Measurements from ENCODE around the gene PM20D1.

DNA sequence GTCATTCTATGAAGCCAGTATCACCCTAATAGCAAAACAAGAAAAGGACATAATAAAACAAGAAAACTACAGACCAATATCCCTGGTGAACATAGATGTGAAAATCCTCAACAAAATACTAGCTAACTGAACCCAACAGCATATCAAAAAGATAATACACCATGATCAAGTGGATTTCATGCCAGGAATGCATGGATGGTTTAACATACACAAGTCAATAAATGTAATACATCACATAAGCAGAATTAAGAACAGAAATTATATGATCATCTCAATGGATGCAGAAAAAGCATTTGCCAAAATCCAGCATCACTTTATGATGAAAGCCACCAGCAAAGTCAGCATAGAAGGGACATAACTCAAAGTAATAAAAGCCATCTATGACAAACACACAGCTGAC lies 6.5 kb upstream of the PM20D1 start:
- TF ChIP-seq, protein P1, sequence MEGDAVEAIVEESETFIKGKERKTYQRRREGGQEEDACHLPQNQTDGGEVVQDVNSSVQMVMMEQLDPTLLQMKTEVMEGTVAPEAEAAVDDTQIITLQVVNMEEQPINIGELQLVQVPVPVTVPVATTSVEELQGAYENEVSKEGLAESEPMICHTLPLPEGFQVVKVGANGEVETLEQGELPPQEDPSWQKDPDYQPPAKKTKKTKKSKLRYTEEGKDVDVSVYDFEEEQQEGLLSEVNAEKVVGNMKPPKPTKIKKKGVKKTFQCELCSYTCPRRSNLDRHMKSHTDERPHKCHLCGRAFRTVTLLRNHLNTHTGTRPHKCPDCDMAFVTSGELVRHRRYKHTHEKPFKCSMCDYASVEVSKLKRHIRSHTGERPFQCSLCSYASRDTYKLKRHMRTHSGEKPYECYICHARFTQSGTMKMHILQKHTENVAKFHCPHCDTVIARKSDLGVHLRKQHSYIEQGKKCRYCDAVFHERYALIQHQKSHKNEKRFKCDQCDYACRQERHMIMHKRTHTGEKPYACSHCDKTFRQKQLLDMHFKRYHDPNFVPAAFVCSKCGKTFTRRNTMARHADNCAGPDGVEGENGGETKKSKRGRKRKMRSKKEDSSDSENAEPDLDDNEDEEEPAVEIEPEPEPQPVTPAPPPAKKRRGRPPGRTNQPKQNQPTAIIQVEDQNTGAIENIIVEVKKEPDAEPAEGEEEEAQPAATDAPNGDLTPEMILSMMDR (IDR thresholded peaks at IDR 0.05): no peak
- no peak for TF ChIP-seq NR1H2 (CRISPR knock-in tag; IDR thresholded peaks at IDR 0.05)
- no peak for TF ChIP-seq SP1 (CRISPR knock-in tag; conservative IDR thresholded peaks at IDR 0.05)
- no peak for TF ChIP-seq NR2C2 (CRISPR knock-in tag; IDR thresholded peaks at IDR 0.05)
- no peak for TF ChIP-seq TCF7 (CRISPR knock-in tag; IDR thresholded peaks at IDR 0.05; ENCODE audit: low read depth)
- no peak for TF ChIP-seq ZNF232 (CRISPR knock-in tag; IDR thresholded peaks at IDR 0.05)
- TF ChIP-seq ATF1 (CRISPR knock-in tag; IDR thresholded peaks at IDR 0.05): no peak
- TF ChIP-seq, protein P2, sequence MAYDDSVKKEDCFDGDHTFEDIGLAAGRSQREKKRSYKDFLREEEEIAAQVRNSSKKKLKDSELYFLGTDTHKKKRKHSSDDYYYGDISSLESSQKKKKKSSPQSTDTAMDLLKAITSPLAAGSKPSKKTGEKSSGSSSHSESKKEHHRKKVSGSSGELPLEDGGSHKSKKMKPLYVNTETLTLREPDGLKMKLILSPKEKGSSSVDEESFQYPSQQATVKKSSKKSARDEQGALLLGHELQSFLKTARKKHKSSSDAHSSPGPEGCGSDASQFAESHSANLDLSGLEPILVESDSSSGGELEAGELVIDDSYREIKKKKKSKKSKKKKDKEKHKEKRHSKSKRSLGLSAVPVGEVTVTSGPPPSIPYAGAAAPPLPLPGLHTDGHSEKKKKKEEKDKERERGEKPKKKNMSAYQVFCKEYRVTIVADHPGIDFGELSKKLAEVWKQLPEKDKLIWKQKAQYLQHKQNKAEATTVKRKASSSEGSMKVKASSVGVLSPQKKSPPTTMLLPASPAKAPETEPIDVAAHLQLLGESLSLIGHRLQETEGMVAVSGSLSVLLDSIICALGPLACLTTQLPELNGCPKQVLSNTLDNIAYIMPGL (CRISPR knock-in tag; IDR thresholded peaks at IDR 0.05): no peak
- TF ChIP-seq CREM (CRISPR knock-in tag; IDR thresholded peaks at IDR 0.05): no peak
- TF ChIP-seq, protein P3, sequence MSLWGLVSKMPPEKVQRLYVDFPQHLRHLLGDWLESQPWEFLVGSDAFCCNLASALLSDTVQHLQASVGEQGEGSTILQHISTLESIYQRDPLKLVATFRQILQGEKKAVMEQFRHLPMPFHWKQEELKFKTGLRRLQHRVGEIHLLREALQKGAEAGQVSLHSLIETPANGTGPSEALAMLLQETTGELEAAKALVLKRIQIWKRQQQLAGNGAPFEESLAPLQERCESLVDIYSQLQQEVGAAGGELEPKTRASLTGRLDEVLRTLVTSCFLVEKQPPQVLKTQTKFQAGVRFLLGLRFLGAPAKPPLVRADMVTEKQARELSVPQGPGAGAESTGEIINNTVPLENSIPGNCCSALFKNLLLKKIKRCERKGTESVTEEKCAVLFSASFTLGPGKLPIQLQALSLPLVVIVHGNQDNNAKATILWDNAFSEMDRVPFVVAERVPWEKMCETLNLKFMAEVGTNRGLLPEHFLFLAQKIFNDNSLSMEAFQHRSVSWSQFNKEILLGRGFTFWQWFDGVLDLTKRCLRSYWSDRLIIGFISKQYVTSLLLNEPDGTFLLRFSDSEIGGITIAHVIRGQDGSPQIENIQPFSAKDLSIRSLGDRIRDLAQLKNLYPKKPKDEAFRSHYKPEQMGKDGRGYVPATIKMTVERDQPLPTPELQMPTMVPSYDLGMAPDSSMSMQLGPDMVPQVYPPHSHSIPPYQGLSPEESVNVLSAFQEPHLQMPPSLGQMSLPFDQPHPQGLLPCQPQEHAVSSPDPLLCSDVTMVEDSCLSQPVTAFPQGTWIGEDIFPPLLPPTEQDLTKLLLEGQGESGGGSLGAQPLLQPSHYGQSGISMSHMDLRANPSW (CRISPR knock-in tag; conservative IDR thresholded peaks at IDR 0.05; ENCODE audit: low read depth): no peak
- TF ChIP-seq NFYB (CRISPR knock-in tag; conservative IDR thresholded peaks at IDR 0.05; ENCODE audit: low read depth): no peak
- TF ChIP-seq ETV6 (CRISPR knock-in tag; IDR thresholded peaks at IDR 0.05): no peak
- TF ChIP-seq FOXJ3 (CRISPR knock-in tag; IDR thresholded peaks at IDR 0.05; ENCODE audit: borderline replicate concordance): no peak
- no peak for TF ChIP-seq NFE2L1 (CRISPR knock-in tag; IDR thresholded peaks at IDR 0.05)

All from WTC11 (cell line).